Left cardiac atrium (tissue), 4 donors: ENCODE results near the gene DUSP16. TPM values are rescaled to one million over a fixed set of nuclear protein-coding genes. Genes with fewer than 3 reads are reported as not detected.

ENCODE experiments used
- ATAC-seq, 2 donors: fragments of 200-7000 bp; cut with Tn5 transposase; one replicate each; pipeline ENCODE4 v1.9.1; 2020; ENCODE audit warnings: mild to moderate bottlenecking in 2 of 2, moderate library complexity in 2 of 2
- DNase-seq: peaks from one replicate; pipeline ENCODE4 v3.0.0-alpha.2; 2020
- intact Hi-C, 2 donors: fragments of 100-400 bp; cut with DNase I; formaldehyde crosslinking; loops; one replicate each; pipeline versions ENCODE4 v1.14.1 to v1.15.1; 2022 to 2023
- total RNA-seq, 2 donors: library from RNA; stranded (reverse); fragmentation: NEBNext Ultra II Directional; extraction: Animal tissue kit (Norgen Biotek cat#: 25700); gene quantifications; one replicate each; pipeline ENCODE4 v1.2.1, GENCODE V29; 2021
- donor health status: DM: no; HTN: yes; CAD: no.
- donor health status: DM: no; HTN: yes; CAD: no; lungs with severe emphysema.
- donor health status: DM: yes; HTN: yes; CAD: no.
- donor health status: Dilated cardiomyopathy.

Gene DUSP16
- total RNA-seq, 2 donors from 2014 or later: 11.5 to 17.3 TPM

DNA sequence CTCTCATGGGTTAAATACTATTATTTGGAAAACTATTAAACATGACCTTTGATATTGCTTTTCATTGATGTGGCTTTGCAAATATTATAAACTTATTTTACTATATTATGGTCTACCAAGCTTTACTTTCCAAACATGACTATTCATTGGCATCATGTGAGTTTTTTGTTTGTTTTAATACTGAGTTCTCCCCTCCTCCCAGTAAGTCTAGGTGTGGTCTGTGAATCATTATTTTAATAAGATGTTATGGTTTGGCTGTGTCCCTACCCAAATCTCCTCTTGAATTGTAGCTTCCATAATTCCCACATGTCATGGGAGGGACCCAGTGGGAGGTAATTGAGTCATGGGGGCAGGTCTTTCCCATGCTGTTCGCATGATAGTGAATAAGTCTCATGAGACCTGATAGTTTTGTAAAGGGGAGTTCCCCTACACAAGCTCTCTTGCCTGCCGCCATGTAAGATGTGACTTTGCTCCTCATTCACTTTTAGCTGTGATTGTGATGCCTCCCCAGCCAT is 125.8 kb downstream of the DUSP16 start:
- ATAC-seq: no peak
- intact Hi-C loops: no loop called here

DNA sequence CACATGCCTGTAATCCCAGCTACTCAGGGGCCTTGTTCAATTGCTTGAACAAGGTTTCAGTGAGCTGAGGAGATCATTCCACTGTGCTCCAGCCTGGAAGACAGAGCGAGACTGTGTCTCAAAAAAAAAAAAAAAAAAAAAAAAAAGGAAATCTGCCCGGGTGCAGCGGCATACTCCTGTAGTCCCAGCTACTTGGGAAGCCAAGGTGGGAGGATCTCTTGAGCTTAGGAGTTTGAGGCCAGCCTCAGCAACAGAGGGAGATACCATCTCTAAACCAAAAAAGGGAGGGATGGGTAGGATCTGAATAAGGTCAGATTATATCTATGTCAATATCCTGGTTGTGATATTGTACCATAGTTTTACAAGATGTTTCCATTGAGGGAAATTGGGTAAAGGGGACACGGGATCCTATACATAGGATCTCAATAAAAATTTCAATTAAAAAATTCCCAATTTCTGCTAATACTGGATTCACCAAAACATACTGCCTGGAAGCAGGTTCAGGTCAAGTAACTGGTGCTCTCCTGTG is 129.4 kb downstream of the DUSP16 start:
- DNase-seq: no peak

More for the DNA sequence above, 125.8 kb downstream of the DUSP16 start:
- no peak for DNase-seq

GRCh38 chr12:12432364-12432763 is 130.3 kb downstream of the DUSP16 start:
- intact Hi-C loops: no loop called here
- no peak for ATAC-seq
- DNase-seq: no peak

More for the DNA sequence above, 129.4 kb downstream of the DUSP16 start:
- intact Hi-C loops: no loop called here
- ATAC-seq: no peak

GRCh38 chr12:12428961-12429657 is 133.6 kb downstream of the DUSP16 start:
- ATAC-seq (no peak), DNase-seq (no peak)

GRCh38 chr12:12428047-12428446 is 134.6 kb downstream of the DUSP16 start:
- DNase-seq (no peak), ATAC-seq (no peak)
- intact Hi-C loops: no loop called here

More at GRCh38 chr12:12428961-12429657, 133.6 kb downstream of the DUSP16 start:
- intact Hi-C loops: no loop called here

GRCh38 chr12:12427568-12427967 is 135.1 kb downstream of the DUSP16 start:
- intact Hi-C loops: no loop called here
- ATAC-seq (no peak), DNase-seq (no peak)

DNA sequence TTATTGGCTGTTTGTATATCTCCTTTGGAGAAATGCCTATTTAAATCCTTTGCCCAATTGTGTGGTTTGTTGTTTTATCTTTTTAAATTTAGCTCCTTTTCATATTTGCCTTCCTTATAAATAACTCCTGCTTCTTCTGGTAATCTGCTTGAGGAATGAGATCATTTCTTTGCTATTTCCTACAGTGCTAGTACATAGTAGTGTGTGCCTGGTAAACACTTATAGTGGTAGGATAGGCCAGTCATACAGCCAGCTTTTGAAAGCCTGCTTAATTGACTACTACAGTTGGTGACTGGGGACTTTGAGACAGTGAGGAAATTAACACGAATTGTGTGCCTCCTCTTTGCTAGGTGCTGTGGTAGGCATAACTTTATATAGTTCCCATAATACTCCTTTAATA is 137.0 kb downstream of the DUSP16 start:
- DNase-seq (no peak), ATAC-seq (peak in 1 of 2 donors; percentile 36)
- intact Hi-C loops: no loop called here

DNA sequence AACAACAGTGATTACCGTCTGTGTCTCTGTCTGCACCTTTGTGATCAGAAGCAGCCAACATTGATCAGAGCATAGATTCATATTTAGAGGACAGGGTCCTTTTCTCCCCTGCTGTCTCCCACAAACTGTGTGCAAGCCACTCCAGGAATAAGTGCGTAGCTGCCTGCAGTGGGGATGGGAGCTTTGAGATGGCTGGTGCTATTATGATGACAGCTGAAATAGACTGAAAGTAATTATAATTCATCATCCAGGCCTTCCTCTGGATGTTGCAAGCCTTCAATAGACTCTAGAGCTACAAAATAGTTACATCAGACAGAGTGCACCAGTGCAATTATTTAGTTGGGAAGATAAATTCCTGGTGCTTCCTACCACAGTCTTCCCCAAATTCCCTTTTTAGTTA is 137.7 kb downstream of the DUSP16 start:
- no peak for DNase-seq
- ATAC-seq: no peak
- intact Hi-C loops: no loop called here

Other genes starting within 250 kb of the DUSP16 start
- 10 to 100 TPM; 12.0 to 18.5 TPM for gene MANSC1, start 212.6 kb downstream of the DUSP16 start, total RNA-seq
- 10 to 100 TPM in 1 of 2 donors, 1 to 10 TPM in 1; 7.4 to 10.5 TPM for gene BORCS5, start 205.8 kb downstream of the DUSP16 start, total RNA-seq
- 10 to 100 TPM; 20.4 to 21.0 TPM for gene CREBL2, start 49.0 kb upstream of the DUSP16 start, total RNA-seq
- gene GPR19, start 133.3 kb upstream of the DUSP16 start, total RNA-seq: not detected
- 10 to 100 TPM; 23.7 to 42.4 TPM for gene CDKN1B, start 154.5 kb upstream of the DUSP16 start, total RNA-seq
- 10 to 100 TPM; 36.0 to 56.7 TPM for gene APOLD1, start 222.8 kb upstream of the DUSP16 start, total RNA-seq